NB4 (cell line): Measurements from ENCODE around the gene RUNX3.

Source experiments
- CTCF ChIP-seq: IDR thresholded peaks from one replicate; pipeline ENCODE4 v1.5.1; 2012; ENCODE audit warnings: low read depth, low read length
- MAX ChIP-seq: IDR thresholded peaks from 2 replicates; pipeline ENCODE4 v1.6.1; 2011; ENCODE audit warnings: low read depth, low read length
- MYC ChIP-seq: IDR thresholded peaks from 2 replicates; pipeline ENCODE4 v1.6.1; 2011; ENCODE audit warnings: low read depth, low read length
- POLR2A ChIP-seq: IDR thresholded peaks from 2 replicates; pipeline ENCODE4 v1.6.1; 2011; ENCODE audit warnings: mild to moderate bottlenecking; ENCODE audit not compliant: insufficient read length; ENCODE audit errors: extremely low read depth

- no peak for TF ChIP-seq POLR2A
- no peak for TF ChIP-seq CTCF
- no peak for TF ChIP-seq MAX
- TF ChIP-seq MYC, result no peak
These were observed 8.0 kb downstream of the RUNX3 start for GRCh38 chr1:24921938-24922662.
